B cell (primary cell): Measurements from ENCODE around the gene TMEM129. TPM values are rescaled to one million over a fixed set of nuclear protein-coding genes. Genes with fewer than 3 reads are reported as not detected.

Source experiments
- ATAC-seq: fragments of 200-7000 bp; cut with Tn5 transposase; one replicate; pipeline ENCODE4 v1.10.0; 2021; ENCODE audit warnings: low read depth, mild to moderate bottlenecking, moderate number of reproducible peaks, moderate library complexity
- CTCF ChIA-PET: fragments of 350-600 bp; sonication (Branson Sonifier 250); formaldehyde crosslinking; loops from one replicate; lab custom pipeline; 2021; ENCODE audit warnings: antibody characterized with exemption, inconsistent platforms; lab: Charles Lee
- POLR2A ChIA-PET: fragments of 350-600 bp; sonication (Branson Sonifier 250); formaldehyde crosslinking; loops from one replicate; lab custom pipeline; 2021; ENCODE audit warnings: antibody characterized with exemption; lab: Charles Lee
- DNase-seq: peaks from one replicate; pipeline ENCODE4 v3.0.0; 2013
- H2AFZ ChIP-seq: 2 replicates; pipeline ENCODE4 v1.6.1; 2012; ENCODE audit warnings: mild to moderate bottlenecking, low read depth, low read length; ENCODE audit not compliant: insufficient read depth, poor library complexity, severe bottlenecking
- H3K27ac ChIP-seq, 2 donors: 1 replicate in 1 of 2; 2 replicates in 1 of 2; pipeline ENCODE4 v1.5.1; 2012 to 2013; ENCODE audit warnings: low read length in 2 of 2, mild to moderate bottlenecking in 2 of 2, moderate library complexity in 1 of 2
- H3K27me3 ChIP-seq, 4 experiments: fragments of 200-600 bp in 1 of 4; sonication (generic) in 1 of 4; replicated peaks in 1 of 4; 1 replicate in 2 of 4; 2 replicates in 2 of 4; pipeline versions ENCODE4 v1.6.1 to v1.7.0; 2013 to 2016; ENCODE audit warnings: low read length in 3 of 4, mild to moderate bottlenecking in 2 of 4, mixed read lengths in 1 of 4, moderate library complexity in 1 of 4; ENCODE audit not compliant: insufficient read depth in 4 of 4, control insufficient read depth in 3 of 4; ENCODE audit errors: control extremely low read depth in 1 of 4
- H3K36me3 ChIP-seq, 2 experiments: replicated peaks in 1 of 2; 1 replicate in 1 of 2; 2 replicates in 1 of 2; pipeline versions ENCODE4 v1.6.1 to v1.7.1; 2013; ENCODE audit warnings: low read length in 1 of 2; ENCODE audit not compliant: insufficient read depth in 2 of 2, control insufficient read depth in 1 of 2; ENCODE audit errors: control extremely low read depth in 1 of 2, extremely low read depth in 1 of 2
- H3K4me1 ChIP-seq, 2 donors: fragments of 200-600 bp in 1 of 2; sonication (generic) in 1 of 2; 1 replicate in 1 of 2; 2 replicates in 1 of 2; pipeline versions ENCODE4 v1.5.1 to v1.6.1; 2013 to 2017; ENCODE audit warnings: low read length in 2 of 2; ENCODE audit not compliant: control insufficient read depth in 2 of 2, insufficient read depth in 2 of 2
- H3K4me2 ChIP-seq: replicated peaks from 2 replicates; pipeline ENCODE3; 2012; ENCODE audit warnings: mild to moderate bottlenecking, low read depth, low read length; ENCODE audit not compliant: poor library complexity, severe bottlenecking
- H3K4me3 ChIP-seq, 5 experiments: fragments of 200-600 bp in 1 of 5; sonication (generic) in 1 of 5; 1 replicate in 3 of 5; 2 replicates in 2 of 5; pipeline versions ENCODE4 v1.5.1 to v1.7.0; 2011 to 2016; ENCODE audit warnings: low read length in 4 of 5, mild to moderate bottlenecking in 4 of 5, low read depth in 2 of 5, control low read depth in 1 of 5, moderate library complexity in 1 of 5; ENCODE audit not compliant: insufficient read depth in 1 of 5; ENCODE audit errors: control extremely low read depth in 1 of 5, extremely low read depth in 1 of 5
- H3K79me2 ChIP-seq: fragments of 200-600 bp; sonication (generic); one replicate; pipeline ENCODE4 v1.6.0; 2016; ENCODE audit warnings: low read length; ENCODE audit not compliant: control insufficient read depth, insufficient read depth
- H3K9ac ChIP-seq: fragments of 200-600 bp; sonication (generic); 2 replicates; pipeline ENCODE4 v1.6.1; 2017; ENCODE audit warnings: mild to moderate bottlenecking, low read length, moderate library complexity
- H3K9me3 ChIP-seq, 3 donors: one replicate each; pipeline versions ENCODE4 v1.6.1 to v1.7.1; 2013; ENCODE audit warnings: low read length in 2 of 3; ENCODE audit not compliant: control insufficient read depth in 2 of 3, insufficient read depth in 1 of 3; ENCODE audit errors: control extremely low read depth in 1 of 3
- H4K20me1 ChIP-seq: 2 replicates; pipeline ENCODE4 v1.6.0; 2012; ENCODE audit warnings: mild to moderate bottlenecking, low read length; ENCODE audit not compliant: insufficient read depth, control insufficient read depth, poor library complexity, severe bottlenecking
- H3K27ac Mint-ChIP-seq: one replicate; pipeline ENCODE4 v1.8.0; 2021; ENCODE audit warnings: mixed read lengths
- H3K27me3 Mint-ChIP-seq: one replicate; pipeline ENCODE4 v1.8.0; 2021; ENCODE audit warnings: mixed read lengths
- H3K4me1 Mint-ChIP-seq: one replicate; pipeline ENCODE4 v1.8.0; 2021; ENCODE audit warnings: mixed read lengths
- H3K4me3 Mint-ChIP-seq: one replicate; pipeline ENCODE4 v1.8.0; 2021; ENCODE audit warnings: mixed read lengths
- H3K9me3 Mint-ChIP-seq: one replicate; pipeline ENCODE4 v1.8.0; 2022; ENCODE audit warnings: mixed read lengths; ENCODE audit not compliant: insufficient read depth
- CTCF ChIP-seq: fragments of 200-600 bp; IDR thresholded peaks from one replicate; pipeline ENCODE4 v1.8.0; 2022; ENCODE audit warnings: antibody characterized with exemption, mild to moderate bottlenecking
- EZH2 ChIP-seq: IDR thresholded peaks from 2 replicates; pipeline ENCODE4 v1.6.1; 2012; ENCODE audit warnings: borderline replicate concordance, low read depth, mild to moderate bottlenecking, moderate library complexity, low read length; ENCODE audit not compliant: insufficient read depth, poor library complexity, severe bottlenecking
- WGBS: methylation state at CpG from one replicate; pipeline ENCODE4 v1.1.5; 2013; ENCODE audit warnings: missing lambda C conversion rate; ENCODE audit not compliant: insufficient coverage; 5-methylcytosine and 5-hydroxymethylcytosine counted together
- intact Hi-C: fragments of 100-400 bp; cut with micrococcal nuclease; formaldehyde crosslinking; loops from one replicate; pipeline ENCODE4 v1.10.0; 2022
- polyA plus RNA-seq: library from polyadenylated mRNA; depleted of rRNA; stranded (reverse); fragments of >200 nt; gene quantifications from 2 replicates; pipeline ENCODE4 v1.2.3, GENCODE V29; 2012
- total RNA-seq, 2 donors: library from RNA; stranded (reverse); fragments of 120-200 nt in 1 of 2; gene quantifications; 1 replicate in 1 of 2; 2 replicates in 1 of 2; pipeline versions ENCODE4 v1.2.3 to v1.2.4, GENCODE V29; 2013 to 2022

The TMEM129 gene
- total and polyA plus RNA-seq, 2 donors (not counting 1 experiment from before 2014, with no cell fraction given): 41.0 to 76.5 TPM

- H3K27me3 Mint-ChIP-seq: no peaks in the 10 kb centered on the region
- H3K9me3 Mint-ChIP-seq: no peaks in the 10 kb centered on the region
- intact Hi-C loops: no loop called here
- no peak overlapping the region for H3K27ac ChIP-seq
- H3K27ac Mint-ChIP-seq: no peak overlapping the region
- H3K4me1 ChIP-seq: peaks cover 11 to 16% of the 10 kb centered on the region in 2 donors
- H3K79me2 ChIP-seq: no peaks in the 10 kb centered on the region
- H2AFZ ChIP-seq: no peak overlapping the region
- no peaks in the 10 kb centered on the region for H3K9me3 ChIP-seq
- ChIA-PET POLR2A (no interaction called here), CTCF (interaction anchor here (0.7 to 1.0 kb wide), 2 partner anchors 11 to 25 kb away, joined by 3 to 4 read pairs; no protein-coding TSS in a partner anchor)
- H3K4me2 ChIP-seq: no peak overlapping the region
- 86% methylated on average over 10 of the region's 17 CpGs for WGBS
- peaks cover 5% of the 10 kb centered on the region for H3K4me1 Mint-ChIP-seq
- no peaks in the 10 kb centered on the region for H4K20me1 ChIP-seq
- no peaks in the 10 kb centered on the region for H3K36me3 ChIP-seq
- H3K4me3 Mint-ChIP-seq: no peak overlapping the region
- H3K9ac ChIP-seq: no peak overlapping the region
- no peak overlapping the region for H3K4me3 ChIP-seq
- ATAC-seq (no peak), DNase-seq (no peak)
- TF ChIP-seq CTCF (no peak), EZH2 (no peak)
- peaks cover 0 to 9% (median 0%) of the 10 kb centered on the region in 4 experiments for H3K27me3 ChIP-seq
Measured at GRCh38 chr4:1755297-1755696, 34.2 kb upstream of the TMEM129 start.

- no peak overlapping the region for H3K27ac Mint-ChIP-seq
- Histone ChIP-seq H3K4me1 (peaks cover 11 to 16% of the 10 kb centered on the region in 2 donors), H3K79me2 (no peaks in the 10 kb centered on the region), H3K27me3 (peaks cover 0 to 9% (median 0%) of the 10 kb centered on the region in 4 experiments), H3K4me2 (no peak overlapping the region), H3K36me3 (no peaks in the 10 kb centered on the region), H2AFZ (no peak overlapping the region), H4K20me1 (no peaks in the 10 kb centered on the region), H3K4me3 (no peak overlapping the region), H3K9ac (no peak overlapping the region), H3K27ac (no peak overlapping the region), H3K9me3 (no peaks in the 10 kb centered on the region)
- CTCF ChIA-PET: interaction anchor here (1.0 kb wide), 1 partner anchor 24 kb away, joined by 3 read pairs; no protein-coding TSS in a partner anchor
- no peaks in the 10 kb centered on the region for H3K9me3 Mint-ChIP-seq
- H3K4me1 Mint-ChIP-seq: peaks cover 7% of the 10 kb centered on the region
- 48% methylated on average over 5 of the region's 5 CpGs for WGBS
- DNase-seq (no peak), ATAC-seq (no peak)
- H3K27me3 Mint-ChIP-seq: no peaks in the 10 kb centered on the region
- H3K4me3 Mint-ChIP-seq: no peak overlapping the region
- TF ChIP-seq EZH2 (no peak), CTCF (no peak)
- intact Hi-C loops: no loop called here
- POLR2A ChIA-PET: no interaction called here
Measured at GRCh38 chr4:1754336-1754735, 33.2 kb upstream of the TMEM129 start.
